LNCaP clone FGC (cell line): ENCODE results near the gene PIK3AP1.

Experiments
- DNase-seq: peaks from one replicate; pipeline ENCODE4 v3.0.0-alpha.2; 2011; ENCODE audit warnings: low read depth
- H3K4me3 ChIP-seq: 2 replicates; pipeline ENCODE4 v1.5.1; 2011; ENCODE audit warnings: mild to moderate bottlenecking, low read depth, low read length, control low read depth
- TF ChIP-seq, protein P1 (sequence below): IDR thresholded peaks from 2 replicates; pipeline ENCODE4 v1.5.1; 2012; ENCODE audit warnings: mild to moderate bottlenecking; ENCODE audit not compliant: control insufficient read depth, insufficient read depth; ENCODE audit errors: extremely low read depth

The PIK3AP1 gene

DNA sequence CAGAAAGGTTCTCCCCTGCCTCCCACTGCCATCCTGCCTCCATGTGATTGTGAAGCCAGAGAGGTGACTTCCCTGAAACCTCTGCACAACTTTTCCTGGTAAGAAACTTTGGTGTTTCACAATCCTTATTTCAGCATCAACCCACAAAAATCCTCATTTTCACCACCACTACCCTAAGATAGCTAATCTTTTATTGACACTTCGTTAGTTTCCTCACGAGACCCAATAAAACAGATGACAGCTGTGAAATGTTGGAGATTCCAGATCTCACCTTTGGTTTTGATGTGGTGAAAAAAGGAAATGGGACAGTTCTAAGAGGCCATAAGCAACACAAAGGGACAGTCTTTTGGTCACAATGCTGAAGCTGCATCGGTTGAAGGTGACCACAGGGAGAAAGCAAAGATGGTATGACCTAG, 73.6 kb downstream of the PIK3AP1 start:
- no peak for DNase-seq
- TF ChIP-seq, protein P1, sequence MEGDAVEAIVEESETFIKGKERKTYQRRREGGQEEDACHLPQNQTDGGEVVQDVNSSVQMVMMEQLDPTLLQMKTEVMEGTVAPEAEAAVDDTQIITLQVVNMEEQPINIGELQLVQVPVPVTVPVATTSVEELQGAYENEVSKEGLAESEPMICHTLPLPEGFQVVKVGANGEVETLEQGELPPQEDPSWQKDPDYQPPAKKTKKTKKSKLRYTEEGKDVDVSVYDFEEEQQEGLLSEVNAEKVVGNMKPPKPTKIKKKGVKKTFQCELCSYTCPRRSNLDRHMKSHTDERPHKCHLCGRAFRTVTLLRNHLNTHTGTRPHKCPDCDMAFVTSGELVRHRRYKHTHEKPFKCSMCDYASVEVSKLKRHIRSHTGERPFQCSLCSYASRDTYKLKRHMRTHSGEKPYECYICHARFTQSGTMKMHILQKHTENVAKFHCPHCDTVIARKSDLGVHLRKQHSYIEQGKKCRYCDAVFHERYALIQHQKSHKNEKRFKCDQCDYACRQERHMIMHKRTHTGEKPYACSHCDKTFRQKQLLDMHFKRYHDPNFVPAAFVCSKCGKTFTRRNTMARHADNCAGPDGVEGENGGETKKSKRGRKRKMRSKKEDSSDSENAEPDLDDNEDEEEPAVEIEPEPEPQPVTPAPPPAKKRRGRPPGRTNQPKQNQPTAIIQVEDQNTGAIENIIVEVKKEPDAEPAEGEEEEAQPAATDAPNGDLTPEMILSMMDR: no peak
- no peak overlapping the region for H3K4me3 ChIP-seq

DNA sequence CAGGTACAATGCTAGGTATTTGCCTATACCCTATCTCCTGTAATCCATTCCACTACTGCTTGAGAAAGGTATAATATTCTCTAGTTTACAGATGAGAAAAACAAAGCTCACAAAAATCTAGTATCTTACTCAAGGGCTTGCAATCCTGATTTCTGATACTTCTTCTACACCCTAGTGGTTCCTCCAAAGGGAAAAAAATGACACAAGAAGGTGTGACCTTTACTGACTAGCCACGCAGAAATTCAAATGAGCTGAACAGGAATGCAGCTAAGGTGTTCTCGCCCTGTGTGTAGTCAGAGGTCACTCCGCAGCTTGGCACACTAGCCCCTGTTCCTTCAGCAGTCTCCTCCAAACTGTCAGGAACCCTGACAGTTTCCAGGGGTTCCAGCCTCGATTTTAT, 74.0 kb downstream of the PIK3AP1 start:
- no peak for DNase-seq
- TF ChIP-seq, protein P1: no peak
- no peak overlapping the region for H3K4me3 ChIP-seq

DNA sequence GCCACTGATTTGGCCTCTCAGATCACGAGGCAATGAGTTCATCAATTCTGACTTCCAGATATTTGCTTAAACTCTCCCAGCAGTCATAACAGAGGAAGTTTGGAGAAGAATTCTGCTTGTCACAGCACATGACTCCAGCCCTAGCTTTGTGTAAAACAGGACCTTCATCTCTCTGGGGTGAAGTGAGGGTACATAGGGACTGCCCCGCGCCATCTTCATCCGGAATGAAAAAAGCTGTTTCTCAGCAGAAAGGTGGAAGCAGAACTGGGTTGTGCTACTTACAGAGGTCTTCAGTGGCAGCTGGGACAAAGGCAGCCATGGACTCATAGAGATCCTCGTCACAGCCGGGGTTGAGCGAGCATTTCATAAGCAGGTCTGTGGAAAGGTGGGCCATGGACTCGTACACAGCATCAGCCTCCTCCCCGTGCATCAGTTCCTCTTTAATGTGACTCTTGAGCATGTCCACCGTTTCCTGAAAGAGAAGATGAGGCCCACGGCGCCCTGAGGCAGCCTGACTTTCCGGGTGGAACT, 75.1 kb downstream of the PIK3AP1 start:
- H3K4me3 ChIP-seq: no peak overlapping the region
- no peak for DNase-seq

DNA sequence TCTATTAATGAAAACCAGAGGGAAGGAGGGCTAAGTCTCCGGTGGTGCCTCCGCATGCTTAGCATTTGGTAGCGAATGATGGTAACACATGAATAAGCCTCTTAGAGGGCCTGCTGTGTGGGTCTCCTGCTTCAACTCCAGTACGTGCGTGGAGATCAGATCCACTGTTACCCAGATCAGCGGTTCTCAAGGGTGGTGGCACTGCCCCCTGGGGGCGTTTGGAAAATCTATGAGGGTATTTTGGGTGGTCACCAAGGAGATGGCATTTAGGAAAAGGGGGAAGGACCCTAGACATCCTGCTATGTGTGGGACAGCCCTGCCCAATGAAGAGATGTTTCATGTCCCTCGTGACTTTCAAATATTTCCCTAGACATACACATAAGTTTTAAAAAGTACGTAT, 76.4 kb downstream of the PIK3AP1 start:
- DNase-seq: no peak
- H3K4me3 ChIP-seq: no peak overlapping the region
- TF ChIP-seq, protein P1: no peak

More for the DNA sequence above, 75.1 kb downstream of the PIK3AP1 start:
- TF ChIP-seq, protein P1: no peak

- no peak overlapping the region for H3K4me3 ChIP-seq
- TF ChIP-seq, protein P1: peak; percentile 43
- no peak for DNase-seq
These were observed 77.3 kb downstream of the PIK3AP1 start for GRCh38 chr10:96642973-96643372.

DNA sequence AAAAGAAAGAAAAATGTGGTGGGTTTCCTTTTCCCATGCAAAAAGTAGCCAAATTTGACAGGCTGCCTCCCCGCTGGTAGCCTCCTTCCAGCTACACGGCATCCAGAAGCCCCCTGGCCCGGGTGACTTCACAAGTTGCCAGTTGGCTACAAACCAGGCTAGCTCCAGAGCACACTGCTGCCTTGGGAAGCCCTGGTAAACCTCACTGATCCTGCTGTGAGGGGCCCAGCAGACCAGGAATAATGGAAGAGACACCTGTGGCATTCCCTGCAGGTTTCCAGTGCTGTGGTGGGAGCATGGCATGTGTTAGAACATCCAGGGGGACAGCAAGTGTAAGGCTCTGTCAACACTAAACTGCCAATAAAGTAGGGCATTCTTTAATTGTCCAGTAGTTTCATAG, 77.8 kb downstream of the PIK3AP1 start:
- DNase-seq: no peak
- H3K4me3 ChIP-seq: no peak overlapping the region
- TF ChIP-seq, protein P1: no peak
